Body of pancreas (tissue), 4 donors: Measurements from ENCODE around the gene SIRPB2. TPM values are rescaled to one million over a fixed set of nuclear protein-coding genes. Genes with fewer than 3 reads are reported as not detected.

Experiments used
- ATAC-seq: fragments of 150-250 bp; one replicate; pipeline ENCODE4 v1.9.1; 2016
- DNase-seq, 4 donors: peaks; one replicate each; pipeline ENCODE4 v3.0.0-alpha.2; 2019
- H3K27ac ChIP-seq, 4 donors: fragments of 200-600 bp; sonication (generic); 1 replicate in 3 of 4; 2 replicates in 1 of 4; pipeline versions ENCODE4 v1.5.1 to v1.6.1; 2016 to 2019; ENCODE audit warnings: mild to moderate bottlenecking in 1 of 4, mixed read lengths in 1 of 4, moderate library complexity in 1 of 4
- H3K27me3 ChIP-seq, 2 donors: fragments of 200-600 bp; sonication (generic); one replicate each; pipeline ENCODE4 v1.6.0; 2016; ENCODE audit warnings: mild to moderate bottlenecking in 1 of 2
- H3K36me3 ChIP-seq, 2 donors: fragments of 200-600 bp; sonication (generic); replicated peaks in 1 of 2; 2 replicates each; pipeline ENCODE4 v1.5.1; 2016; ENCODE audit warnings: low read depth in 2 of 2; ENCODE audit not compliant: insufficient read depth in 1 of 2
- H3K4me1 ChIP-seq: fragments of 200-600 bp; sonication (generic); one replicate; pipeline ENCODE4 v1.6.0; 2016
- H3K4me3 ChIP-seq, 2 donors: fragments of 200-600 bp; sonication (generic); 1 replicate in 1 of 2; 2 replicates in 1 of 2; pipeline ENCODE4 v1.5.1; 2016 to 2019
- H3K9me3 ChIP-seq, 3 donors: fragments of 200-600 bp; sonication (generic); 1 replicate in 2 of 3; 2 replicates in 1 of 3; pipeline ENCODE4 v1.5.1; 2016
- POLR2A ChIP-seq, 3 donors: fragments of 450-650 bp; IDR thresholded peaks; one replicate each; pipeline ENCODE4 v1.6.1; 2016; ENCODE audit warnings: antibody characterized with exemption in 3 of 3, mild to moderate bottlenecking in 2 of 3
- WGBS, 2 donors: methylation state at CpG; one replicate each; pipeline ENCODE4 v1.1.5; 2017; 5-methylcytosine and 5-hydroxymethylcytosine counted together
- intact Hi-C: fragments of 100-400 bp; cut with DNase I; formaldehyde crosslinking; loops from one replicate; pipeline ENCODE4 v1.15.1; 2023
- total RNA-seq, 2 donors: library from RNA; depleted of rRNA; stranded (reverse); fragments of >200 nt; gene quantifications; one replicate each; pipeline ENCODE4 v1.1.0, GENCODE V29; 2016
- TF ChIP-seq, protein P1 (sequence below), 7 experiments: fragments of 450-650 bp in 4 of 7; fragments of 200-600 bp in 3 of 7; sonication (generic) in 3 of 7; IDR thresholded peaks; one replicate each; pipeline ENCODE4 v1.5.1; 2016 to 2019; ENCODE audit warnings: antibody characterized with exemption in 7 of 7

Gene SIRPB2
- total RNA-seq, 2 donors from 2014 or later = 0.33 to 2.3 TPM

DNA sequence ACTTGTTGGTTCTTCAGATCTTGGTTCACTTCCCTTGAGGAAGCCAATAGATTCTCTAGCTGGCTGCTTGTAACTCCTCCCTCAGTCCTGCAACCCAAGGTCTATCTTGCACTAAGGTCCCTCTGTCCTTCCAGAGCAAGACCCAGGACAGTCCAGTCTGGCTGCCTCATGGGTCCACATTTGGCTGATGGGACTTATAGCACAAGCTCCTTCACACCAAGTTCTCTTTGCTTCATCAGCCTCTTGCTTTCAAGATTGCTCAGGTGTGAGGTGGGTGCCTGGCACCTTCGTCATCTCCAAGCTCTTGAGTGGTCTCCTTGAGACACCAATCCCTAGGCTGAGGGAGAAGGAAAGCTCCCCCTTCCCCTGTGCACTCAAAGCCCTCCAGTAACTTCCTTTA, 52.9 kb downstream of the SIRPB2 start:
- TF ChIP-seq, protein P1, sequence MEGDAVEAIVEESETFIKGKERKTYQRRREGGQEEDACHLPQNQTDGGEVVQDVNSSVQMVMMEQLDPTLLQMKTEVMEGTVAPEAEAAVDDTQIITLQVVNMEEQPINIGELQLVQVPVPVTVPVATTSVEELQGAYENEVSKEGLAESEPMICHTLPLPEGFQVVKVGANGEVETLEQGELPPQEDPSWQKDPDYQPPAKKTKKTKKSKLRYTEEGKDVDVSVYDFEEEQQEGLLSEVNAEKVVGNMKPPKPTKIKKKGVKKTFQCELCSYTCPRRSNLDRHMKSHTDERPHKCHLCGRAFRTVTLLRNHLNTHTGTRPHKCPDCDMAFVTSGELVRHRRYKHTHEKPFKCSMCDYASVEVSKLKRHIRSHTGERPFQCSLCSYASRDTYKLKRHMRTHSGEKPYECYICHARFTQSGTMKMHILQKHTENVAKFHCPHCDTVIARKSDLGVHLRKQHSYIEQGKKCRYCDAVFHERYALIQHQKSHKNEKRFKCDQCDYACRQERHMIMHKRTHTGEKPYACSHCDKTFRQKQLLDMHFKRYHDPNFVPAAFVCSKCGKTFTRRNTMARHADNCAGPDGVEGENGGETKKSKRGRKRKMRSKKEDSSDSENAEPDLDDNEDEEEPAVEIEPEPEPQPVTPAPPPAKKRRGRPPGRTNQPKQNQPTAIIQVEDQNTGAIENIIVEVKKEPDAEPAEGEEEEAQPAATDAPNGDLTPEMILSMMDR (IDR thresholded peaks at IDR 0.05) = no peak
- TF ChIP-seq POLR2A (IDR thresholded peaks at IDR 0.05) = no peak
- ATAC-seq (no peak), DNase-seq (no peak)
- whole genome bisulfite sequencing, 2 donors = 43 to 93% methylated on average over 1 of the region's 1 CpG
- H3K4me3 ChIP-seq = no peak overlapping the region
- no peak overlapping the region for H3K27ac ChIP-seq
- H3K36me3 ChIP-seq = peaks cover 0 to 3% of the 10 kb centered on the region in 2 donors
- no peaks in the 10 kb centered on the region for H3K4me1 ChIP-seq
- intact Hi-C loops = loop anchor here (5.0 kb wide), 1 partner anchor 126 kb away; no protein-coding TSS in a partner anchor
- H3K9me3 ChIP-seq = no peaks in the 10 kb centered on the region
- no peaks in the 10 kb centered on the region for H3K27me3 ChIP-seq

DNA sequence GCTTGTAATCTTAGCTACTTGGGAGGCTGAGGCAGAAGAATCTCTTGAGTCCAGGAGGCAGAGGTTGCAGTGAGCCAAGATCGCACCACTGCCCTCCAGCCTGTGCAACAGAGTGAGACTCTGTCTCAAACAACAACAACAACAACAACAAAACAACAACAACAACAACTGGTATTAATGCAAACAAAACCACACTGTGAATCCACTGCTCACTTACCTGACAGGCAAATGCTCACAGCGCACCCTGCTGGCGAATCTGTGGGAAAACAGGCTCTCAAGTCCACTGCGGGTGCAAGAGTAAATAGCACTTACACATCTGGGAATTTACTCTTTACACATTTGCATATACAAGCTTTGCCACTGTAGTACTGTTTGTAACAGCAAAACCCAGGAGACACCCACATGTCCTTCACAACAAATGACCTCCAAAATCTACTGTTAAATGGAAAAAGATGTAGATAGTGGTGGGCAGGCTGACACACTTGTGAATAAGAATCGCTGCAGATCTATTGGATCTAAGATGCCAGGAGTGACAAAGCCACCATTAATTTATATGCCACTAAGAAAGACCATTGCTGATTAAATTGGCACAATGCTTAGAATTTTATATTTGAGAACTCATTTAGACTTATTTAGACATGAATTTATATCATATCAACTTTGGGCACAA, 53.9 kb downstream of the SIRPB2 start:
- Histone ChIP-seq H3K9me3 (no peaks in the 10 kb centered on the region), H3K27me3 (no peaks in the 10 kb centered on the region), H3K4me3 (no peak overlapping the region), H3K36me3 (peaks cover 0 to 2% of the 10 kb centered on the region in 2 donors), H3K4me1 (no peaks in the 10 kb centered on the region), H3K27ac (no peak overlapping the region)
- TF ChIP-seq, protein P1 (IDR thresholded peaks at IDR 0.05) = peak; percentile 61 to 89 (median 79)
- no peak for TF ChIP-seq POLR2A (IDR thresholded peaks at IDR 0.05)
- intact Hi-C loops = loop anchor here (5.0 kb wide), 1 partner anchor 125 kb away; no protein-coding TSS in a partner anchor
- peak; percentile 67 to 73 (median 69) for DNase-seq
- WGBS, 2 donors = 25 to 30% methylated on average over 5 of the region's 5 CpGs
- peak; percentile 68 for ATAC-seq

DNA sequence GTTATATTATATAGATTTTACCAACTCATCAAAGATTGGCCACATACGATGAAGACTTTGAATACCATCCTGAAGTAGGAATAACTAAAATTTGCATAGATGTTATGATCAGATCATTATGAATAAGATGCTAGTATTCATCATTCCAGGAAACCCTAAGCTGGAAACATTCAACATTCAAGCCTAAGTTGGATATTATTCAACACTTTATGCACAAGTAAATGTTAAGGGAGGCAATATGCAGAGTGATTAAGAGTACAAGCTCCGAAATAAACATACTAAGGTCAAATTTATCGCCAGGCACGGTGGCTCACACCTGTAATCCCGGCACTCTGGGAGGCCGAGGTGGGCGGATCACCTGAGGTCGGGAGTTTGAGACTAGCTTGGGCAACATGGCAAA, 55.0 kb downstream of the SIRPB2 start:
- no peaks in the 10 kb centered on the region for H3K27me3 ChIP-seq
- no peak overlapping the region for H3K4me3 ChIP-seq
- DNase-seq (no peak), ATAC-seq (no peak)
- 79 to 82% methylated on average over 8 of the region's 8 CpGs for WGBS, 2 donors
- H3K4me1 ChIP-seq = no peaks in the 10 kb centered on the region
- intact Hi-C loops = loop anchor here (5.0 kb wide), 1 partner anchor 124 kb away; no protein-coding TSS in a partner anchor
- TF ChIP-seq POLR2A (IDR thresholded peaks at IDR 0.05) = no peak
- TF ChIP-seq, protein P1 (IDR thresholded peaks at IDR 0.05) = no peak
- H3K9me3 ChIP-seq = no peaks in the 10 kb centered on the region
- H3K27ac ChIP-seq = no peak overlapping the region
- no peaks in the 10 kb centered on the region for H3K36me3 ChIP-seq

DNA sequence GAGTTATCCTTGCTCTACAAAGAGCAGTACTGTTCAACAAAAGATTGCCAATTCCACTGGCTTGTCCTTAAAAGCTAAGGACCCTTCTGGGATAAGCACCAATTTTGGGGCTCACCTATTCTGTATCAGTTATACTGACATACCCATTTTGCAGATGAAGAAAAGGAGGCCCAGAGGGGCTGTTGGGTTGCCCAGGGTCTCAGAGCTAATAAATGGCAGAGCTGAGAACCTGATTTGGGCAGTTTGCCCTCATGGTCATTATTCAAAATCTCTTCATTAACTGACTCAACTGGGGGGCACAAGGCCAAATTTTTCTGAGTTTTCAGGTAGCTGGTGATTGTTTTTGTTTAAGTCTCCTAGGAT, 55.9 kb downstream of the SIRPB2 start:
- no peak overlapping the region for H3K27ac ChIP-seq
- DNase-seq (no peak), ATAC-seq (no peak)
- H3K27me3 ChIP-seq = no peaks in the 10 kb centered on the region
- intact Hi-C loops = loop anchor here (5.0 kb wide), 1 partner anchor 123 kb away; no protein-coding TSS in a partner anchor
- H3K4me3 ChIP-seq = no peak overlapping the region
- no peaks in the 10 kb centered on the region for H3K9me3 ChIP-seq
- H3K4me1 ChIP-seq = no peaks in the 10 kb centered on the region
- H3K36me3 ChIP-seq = no peaks in the 10 kb centered on the region
- TF ChIP-seq, protein P1 (IDR thresholded peaks at IDR 0.05) = no peak
- TF ChIP-seq POLR2A (IDR thresholded peaks at IDR 0.05) = no peak
